ENCODE results near the gene POMGNT2.

- TF ChIP-seq CTCF (IDR thresholded peaks at IDR 0.05) (no peak), POLR2A (IDR thresholded peaks at IDR 0.05) (no peak)
Measured at GRCh38 chr3:43031485-43031884, 74.4 kb downstream of the POMGNT2 start.

All from ovary (tissue), 3 donors.